HCT116 (cell line): ENCODE measurements around the gene VSTM2B. TPM values are rescaled to one million over a fixed set of nuclear protein-coding genes. Genes with fewer than 3 reads are reported as not detected.

Experiments
- ATAC-seq: fragments of 200-7000 bp; cut with Tn5 transposase; 2 replicates; pipeline ENCODE4 v1.9.1; 2020; ENCODE audit warnings: mild to moderate bottlenecking, moderate library complexity
- BruUV-seq: library from RNA; stranded (reverse); fragments of 400-500 nt; replicated peaks from 2 replicates; lab custom pipeline; 2021; lab: Mats Ljungman, UMichigan
- CTCF ChIA-PET: fragments of 300-600 bp; sonication (Branson Sonifier 250); formaldehyde crosslinking; loops from one replicate; lab custom pipeline; 2021; ENCODE audit warnings: antibody characterized with exemption; lab: Charles Lee
- POLR2A ChIA-PET: fragments of 300-600, 350-600 bp; sonication (Branson Sonifier 250); formaldehyde crosslinking; loops from one replicate; lab custom pipeline; 2021; ENCODE audit warnings: antibody characterized with exemption; lab: Charles Lee
- RAD21 ChIA-PET, 2 experiments: fragments of 300-600 bp; sonication (Branson Sonifier 250); formaldehyde crosslinking; loops; one replicate each; lab custom pipeline; 2023; ENCODE audit warnings: low total read pairs in 2 of 2; ENCODE audit not compliant: uncharacterized antibody in 2 of 2, unreplicated experiment in 2 of 2, low non-redundant PET in 1 of 2; lab: Charles Lee
- DNase-seq: peaks from one replicate; pipeline ENCODE4 v3.0.0-alpha.2; 2010; ENCODE audit warnings: low read depth, low spot score
- H2AFZ ChIP-seq: fragments of 200-600 bp; shearing (Covaris generic), sonication (generic); 2 replicates; pipeline ENCODE4 v1.6.1; 2017; ENCODE audit warnings: low read depth, mixed run types, mixed read lengths, antibody characterized with exemption, low read length; ENCODE audit not compliant: poor library complexity, severe bottlenecking
- H3K27ac ChIP-seq: 2 replicates; pipeline ENCODE4 v1.5.1; 2012; ENCODE audit warnings: low read depth, low read length
- H3K27me3 ChIP-seq: fragments of 200-600 bp; sonication (generic); 2 replicates; pipeline ENCODE4 v1.6.1; 2016; ENCODE audit warnings: mixed run types, low read length, mixed read lengths; ENCODE audit not compliant: insufficient read depth
- H3K36me3 ChIP-seq, 2 experiments: fragments of 200-500 bp in 1 of 2; fragments of 200-600 bp in 1 of 2; sonication (Bioruptor generic) in 1 of 2; sonication (generic) in 1 of 2; 2 replicates each; pipeline versions ENCODE4 v1.5.1 to v1.6.1; 2014 to 2016; ENCODE audit warnings: low read length in 2 of 2, inconsistent platforms in 1 of 2, mixed read lengths in 1 of 2, mixed run types in 1 of 2; ENCODE audit not compliant: insufficient read depth in 2 of 2, control insufficient read depth in 1 of 2
- H3K4me1 ChIP-seq, 2 experiments: fragments of 200-600 bp in 1 of 2; sonication (generic) in 1 of 2; 2 replicates each; pipeline versions ENCODE4 v1.5.1 to v1.6.1; 2012 to 2017; ENCODE audit warnings: low read length in 2 of 2, inconsistent platforms in 1 of 2, mild to moderate bottlenecking in 1 of 2, mixed read lengths in 1 of 2, mixed run types in 1 of 2, moderate library complexity in 1 of 2; ENCODE audit not compliant: insufficient read depth in 2 of 2, control insufficient read depth in 1 of 2
- H3K4me2 ChIP-seq: fragments of 200-600 bp; sonication (generic); 2 replicates; pipeline ENCODE4 v1.6.1; 2017; ENCODE audit warnings: mixed run types, low read length, mixed read lengths
- H3K4me3 ChIP-seq, 2 experiments: fragments of 200-600 bp in 1 of 2; sonication (generic) in 1 of 2; replicated peaks in 1 of 2; 2 replicates each; pipeline ENCODE4 v1.5.1; 2011 to 2016; ENCODE audit warnings: low read length in 2 of 2, control low read depth in 1 of 2, low read depth in 1 of 2, mild to moderate bottlenecking in 1 of 2, mixed read lengths in 1 of 2, mixed run types in 1 of 2
- H3K79me2 ChIP-seq: fragments of 200-600 bp; sonication (generic); 2 replicates; pipeline ENCODE4 v1.6.1; 2017; ENCODE audit warnings: mild to moderate bottlenecking, mixed run types, low read length, moderate library complexity, mixed read lengths; ENCODE audit not compliant: insufficient read depth
- H3K9ac ChIP-seq: fragments of 200-600 bp; sonication (generic); 2 replicates; pipeline ENCODE4 v1.6.1; 2016; ENCODE audit warnings: low read length, mixed read lengths
- H3K9me2 ChIP-seq: fragments of 200-600 bp; sonication (generic), shearing (Covaris generic); 2 replicates; pipeline ENCODE4 v1.6.1; 2017; ENCODE audit warnings: mixed run types, mild to moderate bottlenecking, moderate library complexity; ENCODE audit not compliant: insufficient read depth
- H3K9me3 ChIP-seq, 2 experiments: fragments of 200-500 bp in 1 of 2; fragments of 200-600 bp in 1 of 2; sonication (Bioruptor generic) in 1 of 2; sonication (generic) in 1 of 2; 2 replicates each; pipeline ENCODE4 v1.6.1; 2014 to 2017; ENCODE audit warnings: low read length in 2 of 2, mixed read lengths in 2 of 2, inconsistent platforms in 1 of 2, low read depth in 1 of 2, mild to moderate bottlenecking in 1 of 2, mixed run types in 1 of 2, moderate library complexity in 1 of 2; ENCODE audit not compliant: control insufficient read depth in 1 of 2, insufficient read depth in 1 of 2
- H4K20me1 ChIP-seq: fragments of 200-600 bp; sonication (generic), shearing (Covaris generic); 2 replicates; pipeline ENCODE4 v1.6.1; 2017; ENCODE audit warnings: mixed run types, mild to moderate bottlenecking, moderate library complexity; ENCODE audit not compliant: insufficient read depth
- ATF3 ChIP-seq: IDR thresholded peaks from 2 replicates; pipeline ENCODE4 v1.6.1; 2012
- CBX3 ChIP-seq: IDR thresholded peaks from 2 replicates; pipeline ENCODE4 v1.6.1; 2012; ENCODE audit warnings: low read depth
- EZH2 ChIP-seq: fragments of 200-600 bp; sonication (generic); IDR thresholded peaks from 2 replicates; pipeline ENCODE4 v1.6.1; 2017; ENCODE audit warnings: antibody characterized with exemption, mixed run types
- MAX ChIP-seq: IDR thresholded peaks from 2 replicates; pipeline ENCODE4 v1.6.1; 2012
- RAD21 ChIP-seq: IDR thresholded peaks from 2 replicates; pipeline ENCODE4 v1.6.1; 2012; ENCODE audit warnings: low read depth, mild to moderate bottlenecking
- REST ChIP-seq: IDR thresholded peaks from 2 replicates; pipeline ENCODE4 v1.6.1; 2012; ENCODE audit warnings: low read depth
- SP1 ChIP-seq: IDR thresholded peaks from 2 replicates; pipeline ENCODE4 v1.6.1; 2012; ENCODE audit warnings: low read depth
- YY1 ChIP-seq: IDR thresholded peaks from 2 replicates; pipeline ENCODE4 v1.6.1; 2011; ENCODE audit warnings: low read length, low read depth, moderate library complexity, mild to moderate bottlenecking; ENCODE audit not compliant: insufficient replicate concordance; ENCODE audit errors: extremely low read depth
- ZBTB33 ChIP-seq: IDR thresholded peaks from 2 replicates; pipeline ENCODE4 v1.6.1; 2011; ENCODE audit warnings: mild to moderate bottlenecking, low read length, moderate library complexity; ENCODE audit not compliant: insufficient replicate concordance; ENCODE audit errors: extremely low read depth
- ZFX ChIP-seq: fragments of 450-650 bp; IDR thresholded peaks from 2 replicates; pipeline ENCODE4 v1.6.1; 2017
- intact Hi-C: fragments of 100-400 bp; cut with micrococcal nuclease; formaldehyde crosslinking; loops from 2 replicates; pipeline ENCODE4 v1.10.0; 2022
- total RNA-seq: library from RNA; stranded (reverse); gene quantifications from one replicate; pipeline ENCODE4 v1.2.1, GENCODE V29; 2021; ENCODE audit not compliant: unreplicated experiment

Gene VSTM2B
- total RNA-seq, 1 experiment from 2014 or later = not detected

- H3K9me3 ChIP-seq = no peaks in the 10 kb centered on the region
- no peak overlapping the region for H2AFZ ChIP-seq
- H3K9me2 ChIP-seq = no peaks in the 10 kb centered on the region
- no peak overlapping the region for H3K4me2 ChIP-seq
- no peaks in the 10 kb centered on the region for H3K36me3 ChIP-seq
- ChIA-PET CTCF (no interaction called here), RAD21 (no interaction called here), POLR2A (no interaction called here)
- DNase-seq (no peak), ATAC-seq (no peak)
- peaks cover 0 to 8% of the 10 kb centered on the region in 2 experiments; a peak in 1 of 4 replicates for H3K4me1 ChIP-seq
- H3K27ac ChIP-seq = no peak overlapping the region
- TF ChIP-seq RAD21 (no peak), YY1 (no peak), REST (no peak), ZFX (no peak), ZBTB33 (no peak), EZH2 (no peak), SP1 (no peak), MAX (no peak), CBX3 (no peak), ATF3 (no peak)
- BruUV-seq = no TSS peak
- H4K20me1 ChIP-seq = no peaks in the 10 kb centered on the region
- H3K27me3 ChIP-seq = peaks cover 23% of the 10 kb centered on the region; the same call in 1 of the 2 replicates
- intact Hi-C loops = no loop called here
- no peaks in the 10 kb centered on the region for H3K79me2 ChIP-seq
- no peak overlapping the region for H3K4me3 ChIP-seq
- H3K9ac ChIP-seq = no peak overlapping the region
Measured at GRCh38 chr19:29524201-29524911, 1.4 kb upstream of the VSTM2B start.
